Endothelial cell of hepatic sinusoid (primary cell): ENCODE data around the gene PPFIA3.
"Not testable (repeated sequence)": the region's sequence is repeated elsewhere in the genome, so short reads cannot be mapped to it uniquely, and the experiment has no call there.

Experiments
- in situ Hi-C: cut with HindIII; loops from 2 replicates; pipeline ENCODE4 v1.10.0; 2017; ENCODE audit warnings: low sequenced_read_pairs

Gene PPFIA3

DNA sequence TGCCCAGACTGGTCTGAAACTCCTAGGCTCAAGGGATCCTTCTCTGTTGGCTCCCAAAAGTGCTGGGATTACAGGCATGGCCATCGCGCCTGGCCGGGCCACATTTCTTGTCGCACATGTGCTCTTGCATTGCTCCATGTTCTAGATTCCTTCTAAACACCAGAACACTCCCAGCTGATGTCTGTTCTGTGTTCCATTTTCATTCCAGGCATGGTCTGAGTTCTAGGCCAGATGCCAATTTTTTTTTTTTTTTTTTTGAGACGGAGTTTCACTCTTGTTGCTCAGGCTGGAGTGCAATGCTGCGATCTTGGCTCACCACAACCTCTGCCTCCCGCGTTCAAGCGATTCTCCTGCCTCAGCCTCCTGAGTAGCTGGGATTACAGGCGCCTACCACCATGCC is 2.5 kb downstream of the PPFIA3 start:
- in situ Hi-C loops, result not testable (repeated sequence)

DNA sequence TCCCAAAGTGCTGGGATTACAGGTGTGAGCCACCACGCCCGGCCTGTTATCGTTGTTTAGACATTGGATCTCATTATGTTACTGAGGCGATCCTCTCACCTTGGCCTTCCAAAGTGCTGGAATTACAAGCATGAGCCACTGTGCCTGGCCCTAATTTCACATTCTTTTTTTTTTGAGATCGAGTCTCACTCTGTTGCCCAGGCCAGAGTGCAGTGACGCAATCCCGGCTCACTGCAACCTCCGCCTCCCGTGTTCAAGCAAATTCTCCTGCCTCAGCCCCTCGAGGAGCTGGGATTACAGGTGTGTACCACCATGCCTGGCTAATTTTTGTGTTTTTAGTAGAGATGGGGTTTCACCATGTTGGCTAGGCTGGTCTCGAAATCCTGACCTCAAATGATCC is 3.9 kb downstream of the PPFIA3 start:
- in situ Hi-C loops, result not testable (repeated sequence)

DNA sequence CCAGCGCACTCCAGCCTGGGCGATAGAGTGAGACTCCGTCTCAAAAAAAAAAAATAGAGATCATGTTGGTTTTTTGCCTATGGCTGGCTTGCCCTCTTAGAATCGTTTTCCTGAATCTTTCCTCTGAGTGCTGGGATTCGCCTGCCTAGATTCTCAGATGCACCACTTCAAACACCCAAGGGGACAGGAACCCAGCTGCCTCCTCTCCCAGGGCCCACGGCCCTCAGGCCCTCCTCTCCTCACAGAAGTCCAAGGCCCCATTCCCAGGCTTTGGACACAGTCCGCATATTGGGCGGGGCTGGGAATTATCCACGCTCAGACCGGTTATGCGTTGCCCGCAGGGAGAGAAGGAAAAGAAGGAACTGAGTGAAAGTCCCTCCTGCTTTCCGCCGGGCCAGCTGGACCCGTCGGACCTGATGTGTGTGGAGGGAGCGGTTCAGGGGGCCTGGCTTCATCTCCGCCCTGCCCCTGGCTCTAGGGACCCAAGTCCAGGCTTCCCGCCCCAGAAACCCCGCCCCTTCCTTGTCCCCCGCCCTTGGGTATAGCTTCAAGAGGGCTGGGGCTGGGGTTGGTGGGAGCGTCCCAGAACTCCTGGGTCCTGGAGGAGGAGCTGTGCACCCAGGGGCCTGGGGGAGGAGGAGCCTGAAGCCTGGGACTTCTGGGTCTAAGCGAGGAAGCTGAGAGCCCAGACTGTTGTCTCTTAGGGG is 5.8 kb downstream of the PPFIA3 start:
- in situ Hi-C loops, result no loop called here

DNA sequence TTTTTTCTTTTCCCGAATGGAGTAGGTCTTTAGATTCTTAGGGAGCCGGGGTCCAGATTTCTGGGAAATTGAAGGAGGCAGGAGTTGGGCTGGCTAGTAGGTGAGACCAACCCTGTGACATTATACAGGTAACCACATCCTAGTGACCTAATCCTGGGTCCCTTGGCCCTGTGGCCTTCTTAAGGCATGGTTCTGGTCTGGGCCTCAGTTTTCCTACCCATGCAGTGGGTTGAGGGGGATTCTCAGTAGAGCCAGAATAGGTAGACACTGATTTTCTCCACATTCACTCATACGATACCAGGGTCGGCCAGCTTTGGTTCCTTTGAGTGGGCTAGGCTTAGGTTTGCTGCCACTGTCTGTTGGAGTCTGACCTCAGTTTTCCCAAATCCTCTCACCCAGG is 7.2 kb downstream of the PPFIA3 start:
- in situ Hi-C loops, result no loop called here

DNA sequence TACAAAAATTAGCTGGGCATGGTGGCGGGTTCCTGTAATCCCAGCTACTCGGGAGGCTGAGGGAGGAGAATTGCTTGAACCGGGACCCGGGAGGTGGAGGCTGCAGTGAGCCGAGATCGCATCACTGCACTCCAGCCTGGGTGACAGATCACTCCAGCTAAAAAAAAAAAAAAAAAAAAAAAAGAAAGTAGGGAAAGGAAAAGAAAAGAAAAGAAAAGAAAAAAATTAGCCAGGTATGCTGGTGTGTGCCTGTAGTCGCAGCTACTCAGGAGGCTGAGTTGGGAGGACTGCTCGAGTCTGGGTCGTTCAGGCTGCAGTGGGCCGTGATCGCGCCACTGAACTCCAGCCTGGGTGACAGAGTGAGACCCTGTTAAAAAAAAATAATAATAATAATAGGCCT is 7.9 kb downstream of the PPFIA3 start:
- in situ Hi-C loops, result not testable (repeated sequence)

DNA sequence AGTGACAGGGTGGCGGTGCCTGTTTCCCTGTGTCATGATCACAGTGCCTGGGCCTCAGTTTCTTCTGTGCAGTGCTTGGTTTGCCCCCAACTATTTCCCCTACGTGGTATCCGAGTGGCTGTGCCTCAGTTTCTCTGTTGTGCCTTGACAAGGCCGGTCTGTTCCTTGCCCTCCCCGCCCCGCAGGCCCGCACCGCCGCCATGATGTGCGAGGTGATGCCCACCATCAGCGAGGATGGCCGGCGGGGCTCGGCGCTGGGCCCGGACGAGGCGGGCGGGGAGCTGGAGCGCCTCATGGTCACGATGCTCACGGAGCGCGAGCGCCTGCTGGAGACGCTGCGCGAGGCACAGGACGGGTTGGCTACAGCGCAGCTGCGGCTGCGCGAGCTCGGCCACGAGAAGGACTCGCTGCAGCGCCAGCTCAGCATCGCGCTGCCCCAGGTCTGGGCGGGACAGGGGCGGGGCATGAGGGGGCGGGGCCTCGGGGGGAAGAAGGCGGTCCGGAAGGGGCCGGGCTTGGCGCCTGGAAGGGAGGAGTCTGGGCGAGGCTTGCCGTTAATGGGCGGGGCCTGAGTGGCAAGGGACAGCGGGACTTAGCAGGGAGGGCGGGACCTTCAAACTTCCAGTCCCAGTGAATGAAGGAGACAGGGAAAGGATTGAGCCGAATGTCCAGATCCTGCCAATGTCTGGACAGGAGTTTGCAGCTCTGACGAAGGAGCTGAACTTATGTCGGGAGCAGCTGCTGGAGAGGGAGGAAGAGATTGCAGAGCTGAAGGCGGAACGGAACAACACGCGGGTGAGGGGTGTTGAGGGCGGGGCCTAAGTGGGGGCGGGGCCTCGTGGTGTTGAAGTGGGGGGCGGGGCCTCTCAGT is 8.6 kb downstream of the PPFIA3 start:
- in situ Hi-C loops, result no loop called here

DNA sequence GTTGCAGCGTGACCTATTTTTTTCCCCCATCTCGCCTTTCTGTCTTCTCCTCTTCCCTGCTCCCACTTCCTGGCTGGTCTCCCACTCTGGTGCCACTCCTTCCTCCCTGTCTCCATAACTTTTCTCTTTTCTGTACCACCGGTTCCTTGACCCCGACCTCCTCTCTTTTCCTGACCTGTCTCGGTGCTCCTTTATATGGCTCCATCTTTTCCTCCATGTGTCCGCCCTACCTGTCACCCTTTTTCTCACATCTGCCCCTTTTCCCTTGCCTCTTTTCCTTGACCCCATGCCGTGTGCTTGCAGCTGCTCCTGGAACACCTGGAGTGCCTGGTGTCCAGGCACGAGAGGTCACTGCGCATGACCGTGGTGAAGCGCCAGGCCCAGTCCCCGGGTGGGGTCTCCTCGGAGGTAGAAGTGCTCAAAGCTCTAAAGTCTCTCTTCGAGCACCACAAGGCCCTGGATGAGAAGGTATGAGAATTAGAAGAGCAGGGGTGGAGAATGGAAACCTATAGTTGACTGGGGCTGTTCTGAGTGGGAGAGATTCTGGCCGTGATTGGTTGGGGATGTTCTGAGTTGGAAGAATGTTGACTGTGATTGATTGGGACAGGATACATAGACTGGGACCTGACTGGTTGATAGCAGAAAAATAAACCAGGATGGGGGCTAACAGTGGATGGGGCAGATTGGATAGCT is 9.3 kb downstream of the PPFIA3 start:
- in situ Hi-C loops, result no loop called here

DNA sequence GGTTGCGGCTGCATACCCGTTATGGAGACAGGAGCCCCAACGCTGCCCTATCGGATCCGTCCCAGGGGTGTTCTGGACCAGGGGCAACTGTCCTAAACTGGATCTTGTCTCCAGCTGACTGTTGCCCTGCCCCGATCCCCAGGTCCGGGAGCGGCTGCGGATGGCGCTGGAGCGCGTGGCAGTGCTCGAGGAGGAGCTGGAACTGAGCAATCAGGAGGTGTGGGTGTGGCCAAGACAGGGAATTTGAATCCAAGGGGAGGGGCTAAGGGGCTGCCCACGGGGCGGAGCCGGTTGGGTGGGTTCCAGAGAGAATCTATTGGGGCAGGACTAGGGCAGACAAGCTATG is 9.9 kb downstream of the PPFIA3 start:
- in situ Hi-C loops, result no loop called here

DNA sequence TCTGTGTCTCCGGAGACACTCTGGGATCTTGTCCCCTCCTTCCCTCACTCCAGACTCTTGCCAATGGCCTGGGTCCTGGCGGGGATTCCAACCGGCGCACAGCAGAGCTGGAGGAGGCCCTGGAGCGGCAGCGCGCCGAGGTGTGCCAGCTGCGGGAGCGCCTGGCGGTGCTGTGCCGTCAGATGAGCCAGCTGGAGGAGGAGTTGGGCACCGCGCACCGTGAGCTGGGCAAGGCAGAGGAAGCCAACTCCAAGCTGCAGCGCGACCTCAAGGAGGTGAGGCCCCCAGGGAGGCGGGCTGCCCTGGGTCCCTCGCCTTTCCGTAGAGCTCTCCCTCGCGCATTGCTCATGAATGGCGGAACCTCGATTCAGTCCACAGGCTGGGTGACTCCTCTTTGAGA is 11.0 kb downstream of the PPFIA3 start:
- in situ Hi-C loops, result no loop called here

DNA sequence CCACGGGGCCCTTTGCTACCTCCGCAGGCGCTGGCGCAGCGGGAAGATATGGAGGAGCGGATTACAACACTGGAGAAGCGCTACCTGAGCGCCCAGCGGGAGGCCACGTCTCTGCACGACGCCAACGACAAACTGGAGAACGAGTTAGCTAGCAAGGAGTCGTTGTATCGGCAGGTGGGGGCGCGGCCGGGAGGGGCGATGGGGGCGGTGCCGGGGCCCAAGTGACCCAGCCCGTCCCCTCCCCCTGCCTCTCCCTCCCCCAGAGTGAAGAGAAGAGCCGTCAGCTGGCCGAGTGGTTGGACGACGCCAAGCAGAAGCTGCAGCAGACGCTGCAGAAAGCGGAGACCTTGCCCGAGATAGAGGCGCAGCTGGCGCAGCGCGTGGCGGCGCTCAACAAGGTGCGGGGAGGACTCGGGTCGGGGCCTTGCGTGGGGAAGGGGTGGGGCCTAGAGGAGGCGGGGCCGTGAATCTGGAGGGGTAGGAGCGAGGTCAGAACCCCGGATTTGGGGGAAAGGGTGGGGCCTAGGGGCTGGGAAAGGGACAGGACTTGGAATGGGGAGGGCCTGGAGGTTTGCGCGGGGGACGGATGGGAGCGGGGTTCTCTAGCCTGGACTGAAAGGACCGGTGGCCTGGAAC is 13.7 kb downstream of the PPFIA3 start:
- in situ Hi-C loops, result no loop called here

DNA sequence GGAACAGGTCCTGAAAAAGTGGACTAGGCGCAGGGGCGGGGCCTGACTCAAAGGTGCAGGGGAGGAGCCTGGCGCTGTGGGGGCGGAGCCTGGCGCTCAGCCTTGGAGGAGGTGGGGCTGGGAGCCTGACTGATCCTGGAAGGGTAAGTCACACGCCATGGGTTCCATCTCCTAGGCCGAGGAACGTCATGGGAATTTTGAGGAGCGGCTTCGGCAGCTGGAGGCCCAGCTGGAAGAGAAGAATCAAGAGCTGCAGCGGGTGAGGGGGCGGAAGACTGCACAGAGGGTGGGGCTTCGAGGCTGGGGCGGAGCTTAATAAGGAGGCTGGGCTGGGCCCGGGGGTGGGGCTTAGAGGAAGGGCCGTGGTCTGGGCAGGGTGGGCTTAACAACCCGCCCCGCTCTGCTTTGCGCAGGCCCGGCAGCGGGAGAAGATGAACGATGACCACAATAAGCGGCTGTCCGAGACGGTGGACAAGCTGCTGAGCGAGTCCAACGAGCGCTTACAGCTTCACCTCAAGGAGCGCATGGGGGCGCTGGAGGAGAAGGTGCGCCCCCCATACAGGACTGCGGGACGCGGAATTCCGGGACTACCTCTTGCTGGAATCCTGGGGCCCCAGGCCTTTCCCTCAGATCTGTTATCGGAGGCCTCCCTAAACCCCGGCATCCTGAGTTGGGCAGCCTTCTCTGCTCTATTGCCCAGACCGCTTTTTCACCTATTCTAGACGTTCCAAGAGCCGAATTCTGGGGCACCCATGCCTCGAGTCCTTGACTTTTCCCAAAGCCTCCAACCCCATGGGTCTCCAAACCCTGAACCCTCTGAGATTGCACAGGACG is 14.5 kb downstream of the PPFIA3 start:
- in situ Hi-C loops, result no loop called here

DNA sequence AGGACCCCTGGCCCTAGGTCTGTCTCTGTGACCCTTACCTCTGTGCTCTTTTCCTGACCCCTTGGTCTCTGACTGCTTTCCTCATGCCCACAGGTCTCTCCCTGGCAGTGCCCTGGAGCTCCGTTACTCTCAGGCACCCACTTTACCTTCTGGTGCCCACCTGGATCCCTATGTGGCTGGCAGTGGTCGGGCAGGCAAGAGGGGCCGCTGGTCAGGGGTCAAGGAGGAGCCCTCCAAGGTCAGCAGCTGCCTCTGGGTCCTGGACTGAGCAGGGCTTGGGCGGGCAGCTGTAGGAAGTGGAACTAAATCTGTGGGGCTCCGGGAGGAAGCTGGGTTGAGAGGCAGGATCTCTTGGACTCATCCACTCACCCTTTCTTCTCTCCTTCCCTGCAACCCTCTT is 16.3 kb downstream of the PPFIA3 start:
- in situ Hi-C loops, result no loop called here

DNA sequence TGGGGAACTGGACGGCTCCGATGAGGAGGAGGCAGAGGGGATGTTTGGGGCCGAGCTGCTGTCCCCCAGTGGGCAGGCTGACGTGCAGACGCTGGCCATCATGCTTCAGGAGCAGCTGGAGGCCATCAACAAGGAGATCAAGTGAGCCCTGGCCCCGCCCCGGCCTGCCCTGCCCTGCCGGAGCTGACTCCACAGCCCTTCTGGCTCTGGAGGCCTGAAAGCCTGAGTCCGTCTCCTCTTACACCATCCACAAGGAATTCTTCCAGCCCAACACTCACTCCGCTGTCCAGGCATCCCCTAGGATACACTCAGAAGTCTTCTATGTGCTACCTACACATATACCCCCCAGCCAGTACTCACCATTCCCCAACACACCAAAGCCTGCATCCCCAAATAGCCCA is 17.4 kb downstream of the PPFIA3 start:
- in situ Hi-C loops, result no loop called here

DNA sequence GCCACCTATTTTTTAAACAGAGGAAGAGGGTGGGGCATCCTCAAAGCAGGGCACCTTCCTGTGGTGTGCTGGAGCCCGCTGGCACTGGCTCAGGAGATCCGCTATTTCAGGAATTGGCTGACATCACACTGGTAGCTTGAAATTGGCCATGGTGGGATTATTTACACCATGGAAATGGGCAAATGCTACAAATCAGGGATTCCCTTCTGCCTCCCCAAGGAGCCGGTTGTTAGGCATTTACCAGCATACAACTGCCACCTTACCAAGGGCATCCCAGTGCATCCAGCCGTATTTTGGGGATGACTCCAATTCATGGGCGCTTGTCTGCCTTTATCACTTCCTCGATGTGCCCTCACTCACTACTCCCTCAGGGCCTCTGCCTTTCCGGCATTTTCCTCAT is 21.6 kb downstream of the PPFIA3 start:
- in situ Hi-C loops, result no loop called here

DNA sequence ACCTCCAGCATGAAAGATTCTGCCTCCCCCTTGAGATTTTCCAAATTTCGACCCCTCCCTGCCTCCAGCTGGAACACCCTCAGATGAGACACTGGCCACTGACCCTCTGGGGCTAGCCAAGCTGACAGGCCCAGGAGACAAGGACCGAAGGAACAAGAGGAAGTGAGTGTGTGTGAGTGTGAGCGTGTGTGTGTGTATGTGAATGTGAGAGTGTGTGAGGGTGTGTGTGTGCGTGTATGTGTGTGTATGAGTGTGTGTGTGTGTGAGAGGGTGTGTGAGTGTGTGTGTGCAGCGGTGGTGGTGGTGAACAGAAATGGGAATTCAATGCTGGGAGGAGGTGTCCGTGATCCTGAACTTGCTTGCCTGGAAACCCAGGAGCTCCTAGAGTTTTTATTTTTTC is 22.0 kb downstream of the PPFIA3 start:
- in situ Hi-C loops, result no loop called here

DNA sequence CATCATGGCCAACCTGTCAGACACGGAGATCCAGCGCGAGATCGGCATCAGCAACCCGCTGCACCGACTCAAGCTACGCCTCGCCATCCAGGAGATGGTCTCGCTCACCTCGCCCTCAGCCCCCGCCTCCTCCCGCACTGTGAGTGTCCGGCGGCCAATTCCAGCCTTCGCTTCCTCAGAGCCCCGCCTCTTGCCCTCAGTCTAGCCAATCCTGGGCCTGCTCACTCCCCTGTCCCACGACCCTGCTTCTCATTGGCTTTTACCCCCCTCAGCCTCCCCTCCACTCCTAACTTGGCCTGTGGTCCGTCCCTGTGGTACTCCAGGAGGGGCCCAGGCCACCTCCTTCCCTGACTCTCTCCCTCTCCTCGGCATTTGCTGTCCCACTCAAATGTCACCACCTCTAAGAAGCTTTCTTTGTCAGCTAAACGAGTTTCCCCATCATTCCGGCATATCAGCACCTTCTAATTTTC is 23.6 kb downstream of the PPFIA3 start:
- in situ Hi-C loops, result no loop called here

DNA sequence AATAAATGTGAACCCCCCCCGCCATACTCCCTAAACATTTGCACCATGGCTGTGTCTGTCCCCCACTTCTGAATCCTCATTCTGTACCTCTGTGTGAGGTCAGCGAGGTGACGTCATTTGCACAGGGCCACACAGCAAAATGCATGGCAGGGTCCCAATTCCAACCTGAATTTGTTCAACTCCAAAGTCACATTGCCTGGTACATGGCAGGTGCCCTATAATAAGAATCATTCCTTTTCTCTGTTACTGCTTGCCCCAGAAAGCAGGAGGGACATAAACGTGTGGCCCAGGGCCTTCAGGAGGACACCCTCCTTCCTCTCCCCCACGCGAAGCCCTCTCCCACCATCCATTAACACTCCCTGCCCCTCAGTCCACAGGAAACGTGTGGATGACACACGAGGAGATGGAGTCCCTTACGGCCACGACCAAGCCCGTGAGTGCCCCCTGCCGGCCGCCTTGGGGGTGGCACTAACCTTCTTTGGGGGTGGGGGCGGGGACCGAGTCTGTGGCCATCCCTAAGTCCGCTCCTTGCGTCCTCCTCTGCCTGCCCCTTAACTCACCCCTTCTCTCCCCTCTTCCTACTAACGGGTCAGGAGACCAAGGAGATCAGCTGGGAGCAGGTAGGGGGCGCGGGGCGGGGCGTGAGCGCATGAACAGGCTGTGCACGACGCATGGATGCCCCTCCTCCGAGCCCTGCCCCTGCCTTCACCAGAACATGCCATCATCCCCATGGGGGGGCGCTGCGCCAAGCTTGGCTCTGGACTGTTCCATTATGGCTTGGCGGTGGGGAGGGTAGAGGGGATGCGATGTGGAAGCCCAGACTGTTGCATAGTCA is 26.4 kb downstream of the PPFIA3 start:
- in situ Hi-C loops, result loop anchor here (5.0 kb wide), 1 partner anchor 52 kb away; no protein-coding TSS in a partner anchor

DNA sequence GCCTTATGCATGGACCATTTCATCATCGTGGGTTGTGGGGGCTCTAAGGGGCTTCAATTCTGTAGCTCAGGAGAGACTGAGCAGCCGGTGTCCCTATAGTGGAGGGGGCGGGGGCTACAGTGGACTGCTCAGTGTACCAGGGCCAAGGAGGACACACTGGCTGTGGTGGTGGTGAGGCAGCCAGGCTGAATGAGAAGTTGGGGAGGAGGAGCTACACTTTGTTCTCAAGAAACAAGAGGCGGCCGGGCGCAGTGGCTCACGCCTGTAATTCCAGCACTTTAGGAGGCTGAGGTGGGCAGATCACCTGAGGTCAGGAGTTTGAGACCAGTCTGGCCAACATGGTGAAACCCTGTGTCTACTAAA is 27.0 kb downstream of the PPFIA3 start:
- in situ Hi-C loops, result loop anchor here (5.0 kb wide), 1 partner anchor 51 kb away; no protein-coding TSS in a partner anchor

DNA sequence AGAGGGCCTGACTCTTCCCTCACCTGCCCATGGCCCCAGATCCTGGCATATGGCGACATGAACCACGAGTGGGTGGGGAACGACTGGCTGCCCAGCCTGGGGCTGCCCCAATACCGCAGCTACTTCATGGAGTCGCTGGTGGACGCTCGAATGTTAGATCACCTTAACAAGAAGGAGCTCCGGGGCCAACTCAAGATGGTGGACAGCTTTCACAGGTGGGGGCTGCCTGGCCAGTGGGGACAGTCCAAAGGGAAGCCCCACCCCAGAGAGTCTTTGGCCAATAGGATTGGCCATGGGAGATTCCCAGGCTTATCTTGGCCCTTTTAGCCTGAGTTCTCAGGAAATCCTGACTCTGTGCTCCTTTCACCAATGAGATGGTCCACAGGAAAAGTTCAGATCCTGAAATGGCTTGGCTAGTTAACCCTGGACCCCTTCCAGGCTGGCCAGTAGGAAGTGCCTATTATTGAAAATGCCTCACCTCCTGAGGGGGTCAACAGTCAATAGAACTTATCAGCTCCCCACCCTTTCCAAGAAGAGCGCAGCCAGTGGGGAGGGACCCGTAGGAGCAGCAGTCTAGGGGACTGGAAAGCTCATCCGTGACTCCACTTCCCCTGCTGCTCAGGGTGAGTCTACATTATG is 28.8 kb downstream of the PPFIA3 start:
- in situ Hi-C loops, result loop anchor here (5.0 kb wide), 1 partner anchor 49 kb away; no protein-coding TSS in a partner anchor
